ENCODE measurements around the gene GSDME. TPM values are rescaled to one million over a fixed set of nuclear protein-coding genes. Genes with fewer than 3 reads are reported as not detected.

The GSDME gene
- total and polyA plus RNA-seq, 2 donors (not counting 1 experiment from before 2014, with no cell fraction given) = 40.8 to 57.1 TPM

GRCh38 chr7:24656608-24657007 lies 100.7 kb downstream of the GSDME start:
- H3K9ac ChIP-seq (ENCODE audit: insufficient read depth, low read length) = no peak overlapping the region
- H3K4me2 ChIP-seq (ENCODE audit: extremely low read depth, insufficient read depth, low read length) = no peak overlapping the region
- H2AFZ ChIP-seq (ENCODE audit: low read length) = no peak overlapping the region
- H3K9me3 ChIP-seq (ENCODE audit: control insufficient read depth, insufficient read depth, low read depth, low read length) = no peaks in the 10 kb centered on the region
- TF ChIP-seq CTCF (conservative IDR thresholded peaks at IDR 0.05 in 1 of 2, IDR thresholded peaks at IDR 0.05 in 1 of 2; ENCODE audit: low read depth in 1 of 2, low read length in 2 of 2) (no peak), EZH2 (IDR thresholded peaks at IDR 0.05; ENCODE audit: low read length, missing control alignments) (no peak)
- H3K4me1 ChIP-seq (ENCODE audit: control insufficient read depth, extremely low read depth, insufficient read depth, low read length) = no peaks in the 10 kb centered on the region
- H3K27me3 ChIP-seq (ENCODE audit: control insufficient read depth, insufficient read depth, low read length) = no peaks in the 10 kb centered on the region
- H3K4me3 ChIP-seq (replicated peaks in 1 of 4; ENCODE audit: control extremely low read depth in 1 of 4, insufficient read depth in 1 of 4, low read depth in 3 of 4, low read length in 4 of 4) = no peak overlapping the region
- no peak for DNase-seq (ENCODE audit: low read depth in 2 of 2)
- no peaks in the 10 kb centered on the region for H4K20me1 ChIP-seq (ENCODE audit: control insufficient read depth, extremely low read depth, insufficient read depth, low read length)
- no peaks in the 10 kb centered on the region for H3K79me2 ChIP-seq (ENCODE audit: control insufficient read depth, insufficient read depth, low read length)
- no peaks in the 10 kb centered on the region for H3K36me3 ChIP-seq (ENCODE audit: control insufficient read depth, insufficient read depth, low read length)
- H3K27ac ChIP-seq (ENCODE audit: insufficient read depth, low read length) = no peak overlapping the region

- Histone ChIP-seq H3K4me2 (ENCODE audit: extremely low read depth, insufficient read depth, low read length) (no peak overlapping the region), H3K9me3 (ENCODE audit: control insufficient read depth, insufficient read depth, low read depth, low read length) (no peaks in the 10 kb centered on the region), H2AFZ (ENCODE audit: low read length) (no peak overlapping the region), H3K4me1 (ENCODE audit: control insufficient read depth, extremely low read depth, insufficient read depth, low read length) (no peaks in the 10 kb centered on the region), H3K79me2 (ENCODE audit: control insufficient read depth, insufficient read depth, low read length) (no peaks in the 10 kb centered on the region), H3K27me3 (ENCODE audit: control insufficient read depth, insufficient read depth, low read length) (no peaks in the 10 kb centered on the region), H3K27ac (ENCODE audit: insufficient read depth, low read length) (no peak overlapping the region), H3K9ac (ENCODE audit: insufficient read depth, low read length) (no peak overlapping the region), H3K4me3 (replicated peaks in 1 of 4; ENCODE audit: control extremely low read depth in 1 of 4, insufficient read depth in 1 of 4, low read depth in 3 of 4, low read length in 4 of 4) (no peak overlapping the region), H3K36me3 (ENCODE audit: control insufficient read depth, insufficient read depth, low read length) (no peaks in the 10 kb centered on the region), H4K20me1 (ENCODE audit: control insufficient read depth, extremely low read depth, insufficient read depth, low read length) (no peaks in the 10 kb centered on the region)
- TF ChIP-seq EZH2 (IDR thresholded peaks at IDR 0.05; ENCODE audit: low read length, missing control alignments) (no peak), CTCF (conservative IDR thresholded peaks at IDR 0.05 in 1 of 2, IDR thresholded peaks at IDR 0.05 in 1 of 2; ENCODE audit: low read depth in 1 of 2, low read length in 2 of 2) (no peak)
- DNase-seq (ENCODE audit: low read depth in 2 of 2) = no peak
These were observed 103.0 kb downstream of the GSDME start for GRCh38 chr7:24654305-24654704.

GRCh38 chr7:24653316-24654085 lies 103.8 kb downstream of the GSDME start:
- DNase-seq (ENCODE audit: low read depth in 2 of 2) = peak in 1 of 2 donors; percentile 17
- Histone ChIP-seq H2AFZ (ENCODE audit: low read length) (peak overlapping the region; percentile 65), H3K4me2 (ENCODE audit: extremely low read depth, insufficient read depth, low read length) (peak overlapping the region; percentile 82)

More at GRCh38 chr7:24653316-24654085, 103.8 kb downstream of the GSDME start:
- Histone ChIP-seq H3K27me3 (ENCODE audit: control insufficient read depth, insufficient read depth, low read length) (no peaks in the 10 kb centered on the region), H3K9me3 (ENCODE audit: control insufficient read depth, insufficient read depth, low read depth, low read length) (no peaks in the 10 kb centered on the region), H3K36me3 (ENCODE audit: control insufficient read depth, insufficient read depth, low read length) (no peaks in the 10 kb centered on the region), H3K79me2 (ENCODE audit: control insufficient read depth, insufficient read depth, low read length) (no peaks in the 10 kb centered on the region), H3K4me3 (replicated peaks in 1 of 4; ENCODE audit: control extremely low read depth in 1 of 4, insufficient read depth in 1 of 4, low read depth in 3 of 4, low read length in 4 of 4) (peak overlapping the region; percentile 9 to 48 (median 34)), H3K27ac (ENCODE audit: insufficient read depth, low read length) (peak overlapping the region; percentile 16), H3K9ac (ENCODE audit: insufficient read depth, low read length) (peak overlapping the region; percentile 16), H3K4me1 (ENCODE audit: control insufficient read depth, extremely low read depth, insufficient read depth, low read length) (no peaks in the 10 kb centered on the region), H4K20me1 (ENCODE audit: control insufficient read depth, extremely low read depth, insufficient read depth, low read length) (no peaks in the 10 kb centered on the region)
- TF ChIP-seq CTCF (conservative IDR thresholded peaks at IDR 0.05 in 1 of 2, IDR thresholded peaks at IDR 0.05 in 1 of 2; ENCODE audit: low read depth in 1 of 2, low read length in 2 of 2) (no peak), EZH2 (IDR thresholded peaks at IDR 0.05; ENCODE audit: low read length, missing control alignments) (no peak)

Data from fibroblast of lung (primary cell).